IMR-90 (cell line): ENCODE results near the gene RAB26. TPM values are rescaled to one million over a fixed set of nuclear protein-coding genes. Genes with fewer than 3 reads are reported as not detected.

Source experiments
- ATAC-seq: fragments of 200-7000 bp; cut with Tn5 transposase; 2 replicates; pipeline ENCODE4 v1.9.1; 2020; ENCODE audit warnings: low read depth, mild to moderate bottlenecking, moderate library complexity
- BruUV-seq: library from RNA; stranded (reverse); fragments of 400-500 nt; replicated peaks from 2 replicates; lab custom pipeline; 2021; lab: Mats Ljungman, UMichigan
- CTCF ChIA-PET: fragments of 300-600 bp; formaldehyde crosslinking; extraction: SDS; loops from one replicate; lab custom pipeline; 2021; ENCODE audit warnings: antibody characterized with exemption; lab: Yijun Ruan, JAX
- POLR2A ChIA-PET: fragments of 300-600 bp; sonication (Branson Sonifier 250); formaldehyde crosslinking; loops from one replicate; lab custom pipeline; 2022; ENCODE audit warnings: antibody characterized with exemption; ENCODE audit not compliant: unreplicated experiment; lab: Charles Lee
- DNase-seq: peaks from one replicate; pipeline ENCODE4 v3.0.0; 2013
- H2AFZ ChIP-seq: replicated peaks from 2 replicates; pipeline ENCODE3; 2013; ENCODE audit warnings: low read length, mild to moderate bottlenecking; ENCODE audit not compliant: poor library complexity
- H2AK5ac ChIP-seq: 2 replicates; pipeline ENCODE4 v1.6.1; 2013; ENCODE audit warnings: low read depth, low read length, inconsistent platforms
- H2AK9ac ChIP-seq: replicated peaks from 2 replicates; pipeline ENCODE3; 2013; ENCODE audit warnings: mild to moderate bottlenecking, low read depth, low read length, moderate library complexity; ENCODE audit not compliant: poor library complexity
- H2BK120ac ChIP-seq: 2 replicates; pipeline ENCODE4 v1.6.1; 2013; ENCODE audit warnings: low read depth, low read length, inconsistent platforms
- H2BK15ac ChIP-seq: 3 replicates; pipeline ENCODE4 v1.6.1; 2013; ENCODE audit warnings: low read depth, low read length, inconsistent platforms
- H2BK20ac ChIP-seq: 2 replicates; pipeline ENCODE4 v1.6.1; 2013; ENCODE audit warnings: low read depth, mild to moderate bottlenecking, inconsistent platforms, low read length, moderate library complexity
- H2BK5ac ChIP-seq: 2 replicates; pipeline ENCODE4 v1.6.1; 2013; ENCODE audit warnings: mild to moderate bottlenecking, low read depth, low read length, inconsistent platforms; ENCODE audit not compliant: poor library complexity, severe bottlenecking
- H3K14ac ChIP-seq: replicated peaks from 2 replicates; pipeline ENCODE4 v1.6.1; 2013; ENCODE audit warnings: low read depth, low read length, inconsistent platforms
- H3K18ac ChIP-seq: 2 replicates; pipeline ENCODE4 v1.6.1; 2013; ENCODE audit warnings: low read depth, low read length, control low read depth
- H3K23ac ChIP-seq: 2 replicates; pipeline ENCODE4 v1.6.1; 2013; ENCODE audit warnings: low read depth, low read length, inconsistent platforms
- H3K27ac ChIP-seq: 2 replicates; pipeline ENCODE4 v1.5.1; 2013; ENCODE audit warnings: mild to moderate bottlenecking, control low read depth, low read length; ENCODE audit not compliant: insufficient read depth
- H3K27me3 ChIP-seq: 2 replicates; pipeline ENCODE4 v1.6.1; 2013; ENCODE audit warnings: low read length; ENCODE audit not compliant: control insufficient read depth, insufficient read depth
- H3K36me3 ChIP-seq: 2 replicates; pipeline ENCODE4 v1.6.1; 2013; ENCODE audit warnings: low read length, mixed read lengths; ENCODE audit not compliant: control insufficient read depth, insufficient read depth
- H3K4ac ChIP-seq: 2 replicates; pipeline ENCODE4 v1.6.1; 2013; ENCODE audit warnings: low read depth, low read length, inconsistent platforms
- H3K4me1 ChIP-seq: 2 replicates; pipeline ENCODE4 v1.6.1; 2013; ENCODE audit warnings: low read length, mixed read lengths; ENCODE audit not compliant: control insufficient read depth, insufficient read depth
- H3K4me2 ChIP-seq: 2 replicates; pipeline ENCODE4 v1.6.1; 2013; ENCODE audit warnings: low read depth, mild to moderate bottlenecking, control low read depth, low read length, moderate library complexity
- H3K4me3 ChIP-seq: 2 replicates; pipeline ENCODE4 v1.5.1; 2013; ENCODE audit warnings: low read depth, mild to moderate bottlenecking, control low read depth, low read length, moderate library complexity; ENCODE audit not compliant: insufficient read depth
- H3K56ac ChIP-seq: 2 replicates; pipeline ENCODE4 v1.6.1; 2013; ENCODE audit warnings: low read length, inconsistent platforms; ENCODE audit not compliant: insufficient read depth; ENCODE audit errors: extremely low read depth
- H3K79me1 ChIP-seq, 2 experiments: 2 replicates each; pipeline ENCODE4 v1.6.1; 2013; ENCODE audit warnings: low read length in 2 of 2, inconsistent platforms in 1 of 2, low read depth in 1 of 2
- H3K9ac ChIP-seq: 2 replicates; pipeline ENCODE4 v1.6.1; 2013; ENCODE audit warnings: low read depth, low read length, control low read depth
- H3K9me1 ChIP-seq: 2 replicates; pipeline ENCODE4 v1.6.1; 2013; ENCODE audit warnings: low read length, inconsistent platforms; ENCODE audit not compliant: insufficient read depth
- H3K9me3 ChIP-seq: 2 replicates; pipeline ENCODE4 v1.6.1; 2013; ENCODE audit warnings: low read length; ENCODE audit not compliant: control insufficient read depth, insufficient read depth
- H4K20me1 ChIP-seq: 2 replicates; pipeline ENCODE4 v1.6.1; 2013; ENCODE audit warnings: low read length, inconsistent platforms; ENCODE audit not compliant: insufficient read depth
- H4K5ac ChIP-seq: 2 replicates; pipeline ENCODE4 v1.6.1; 2013; ENCODE audit warnings: mild to moderate bottlenecking, low read depth, low read length, control low read depth
- H4K8ac ChIP-seq, 2 experiments: 2 replicates each; pipeline ENCODE4 v1.6.1; 2013; ENCODE audit warnings: low read depth in 2 of 2, low read length in 2 of 2, control low read depth in 1 of 2, inconsistent platforms in 1 of 2
- H4K91ac ChIP-seq: 2 replicates; pipeline ENCODE4 v1.6.1; 2013; ENCODE audit warnings: low read depth, low read length, inconsistent platforms; ENCODE audit not compliant: insufficient read depth
- BHLHE40 ChIP-seq: fragments of 150-350 bp; IDR thresholded peaks from 2 replicates; pipeline ENCODE4 v1.6.1; 2016; ENCODE audit warnings: mild to moderate bottlenecking, low read depth, low read length
- CEBPB ChIP-seq: IDR thresholded peaks from 2 replicates; pipeline ENCODE4 v1.6.1; 2012; ENCODE audit warnings: low read depth, low read length, improper control_type of control experiment
- CTCF ChIP-seq: conservative IDR thresholded peaks from 2 replicates; pipeline ENCODE4 v1.5.1; 2012; ENCODE audit warnings: mild to moderate bottlenecking, low read depth, low read length, improper control_type of control experiment
- ELK1 ChIP-seq: fragments of 150-350 bp; IDR thresholded peaks from 2 replicates; pipeline ENCODE4 v1.6.1; 2016; ENCODE audit warnings: low read depth, mild to moderate bottlenecking, low read length, moderate library complexity, borderline replicate concordance
- FOS ChIP-seq: fragments of 150-350 bp; IDR thresholded peaks from 2 replicates; pipeline ENCODE4 v1.6.1; 2016; ENCODE audit warnings: low read depth, low read length
- MAFK ChIP-seq: IDR thresholded peaks from 2 replicates; pipeline ENCODE4 v1.6.1; 2012; ENCODE audit warnings: low read depth, low read length, improper control_type of control experiment
- MAZ ChIP-seq: IDR thresholded peaks from 2 replicates; pipeline ENCODE4 v1.6.1; 2012; ENCODE audit warnings: low read depth, mild to moderate bottlenecking, low read length, improper control_type of control experiment, moderate library complexity, borderline replicate concordance
- RCOR1 ChIP-seq: IDR thresholded peaks from 2 replicates; pipeline ENCODE4 v1.6.1; 2012; ENCODE audit warnings: mild to moderate bottlenecking, low read length, improper control_type of control experiment; ENCODE audit not compliant: insufficient replicate concordance
- RFX5 ChIP-seq: IDR thresholded peaks from 2 replicates; pipeline ENCODE4 v1.8.0; 2012; ENCODE audit warnings: low read depth, mild to moderate bottlenecking, low read length, moderate library complexity
- SMC3 ChIP-seq: fragments of 150-350 bp; IDR thresholded peaks from 2 replicates; pipeline ENCODE4 v1.6.1; 2016; ENCODE audit warnings: low read depth, mild to moderate bottlenecking, antibody characterized with exemption, low read length, moderate library complexity
- USF2 ChIP-seq: fragments of 150-350 bp; IDR thresholded peaks from 2 replicates; pipeline ENCODE4 v1.6.1; 2017; ENCODE audit warnings: mild to moderate bottlenecking, antibody characterized with exemption, low read length, low read depth
- WGBS, 2 experiments: methylation state at CpG; one replicate each; pipeline versions ENCODE4 v1.1.5 to v1.1.7; 2013; ENCODE audit warnings: missing lambda C conversion rate in 2 of 2; ENCODE audit not compliant: insufficient read length in 1 of 2; ENCODE audit errors: extremely low coverage in 2 of 2; 5-methylcytosine and 5-hydroxymethylcytosine counted together
- dilution Hi-C: fragments of 300-500 bp; cut with HindIII; formaldehyde crosslinking; loops from one replicate; pipeline ENCODE4 v1.14.3; 2018; ENCODE audit warnings: low sequenced_read_pairs; ENCODE audit not compliant: unreplicated experiment
- in situ Hi-C: fragments of 300-500 bp; cut with MboI; formaldehyde crosslinking; loops from 3 replicates; pipeline ENCODE4 v1.14.3; 2019; ENCODE audit warnings: low sequenced_read_pairs, inconsistent platforms, mixed read lengths
- intact Hi-C: fragments of 100-400 bp; cut with micrococcal nuclease; formaldehyde crosslinking; loops from 2 replicates; pipeline ENCODE4 v1.10.0; 2022
- polyA plus RNA-seq, 3 experiments: library from polyadenylated mRNA; depleted of rRNA; stranded (reverse); fragments of >200 nt; gene quantifications; 2 replicates each; pipeline ENCODE4 v1.2.3, GENCODE V29; 2012; ENCODE audit warnings: low replicate concordance in 1 of 3
- total RNA-seq: library from RNA; depleted of rRNA; stranded (reverse); fragments of >200 nt; gene quantifications from 2 replicates; pipeline ENCODE4 v1.2.3, GENCODE V29; 2012

RAB26 gene
- total and polyA plus RNA-seq, 2 of the 4 experiments (the other 2 are of a cell fraction): 1.1 to 4.5 TPM

- Histone ChIP-seq H4K5ac (no peak overlapping the region), H3K27ac (no peak overlapping the region), H3K4ac (no peak overlapping the region), H3K14ac (no peak overlapping the region), H2BK20ac (no peak overlapping the region), H3K4me1 (no peaks in the 10 kb centered on the region), H2AFZ (no peak overlapping the region), H3K9ac (no peak overlapping the region), H3K9me1 (no peaks in the 10 kb centered on the region), H2BK15ac (no peak overlapping the region), H3K36me3 (peaks cover 68% of the 10 kb centered on the region), H3K9me3 (no peaks in the 10 kb centered on the region), H3K4me3 (no peak overlapping the region), H4K8ac (no peak overlapping the region), H3K23ac (no peak overlapping the region), H3K18ac (no peak overlapping the region), H4K20me1 (peaks cover 4% of the 10 kb centered on the region), H3K4me2 (no peak overlapping the region), H3K56ac (no peak overlapping the region), H3K27me3 (no peaks in the 10 kb centered on the region), H2AK9ac (no peak overlapping the region), H2BK120ac (no peak overlapping the region), H2BK5ac (no peak overlapping the region), H3K79me1 (peaks cover 0 to 4% of the 10 kb centered on the region in 2 experiments; a peak in 3 of 4 replicates), H2AK5ac (no peak overlapping the region), H4K91ac (no peak overlapping the region)
- dilution Hi-C loops (no loop called here), in situ Hi-C loops (no loop called here), intact Hi-C loops (no loop called here)
- 93% methylated on average over 17 of the region's 29 CpGs; no CpG with 5 or more reads in 1 of the 2 experiments for WGBS, 2 experiments
- ATAC-seq (no peak), DNase-seq (no peak)
- TF ChIP-seq SMC3 (no peak), BHLHE40 (no peak), MAFK (no peak), ELK1 (no peak), RCOR1 (no peak), CTCF (no peak), MAZ (no peak), USF2 (no peak), CEBPB (no peak), FOS (no peak), RFX5 (no peak)
- ChIA-PET POLR2A (no interaction called here), CTCF (no interaction called here)
- BruUV-seq: no TSS peak
Observed at GRCh38 chr16:2172688-2173335, 24.4 kb downstream of the RAB26 start.
